DOHH2 (cell line): ENCODE measurements around the gene DYNC1I1.

Experiments used
- H3F3A ChIP-seq: fragments of 200-600 bp; sonication (generic), shearing (Covaris generic); 2 replicates; pipeline ENCODE4 v1.6.0; 2016; ENCODE audit warnings: antibody characterized with exemption, mild to moderate bottlenecking; ENCODE audit not compliant: control insufficient read depth, insufficient read depth
- H3K27ac ChIP-seq: fragments of 200-600 bp; sonication (generic); 2 replicates; pipeline ENCODE4 v1.5.1; 2014; ENCODE audit warnings: low read depth, mild to moderate bottlenecking, low read length, moderate library complexity
- H3K27me3 ChIP-seq: fragments of 200-600 bp; sonication (generic); 2 replicates; pipeline ENCODE4 v1.6.1; 2014; ENCODE audit warnings: mild to moderate bottlenecking, low read length, mixed read lengths; ENCODE audit not compliant: control insufficient read depth
- H3K36me3 ChIP-seq: fragments of 200-600 bp; sonication (generic); 2 replicates; pipeline ENCODE4 v1.6.1; 2014; ENCODE audit warnings: mild to moderate bottlenecking, low read length, moderate library complexity, mixed read lengths; ENCODE audit not compliant: control insufficient read depth
- H3K4me1 ChIP-seq: fragments of 200-600 bp; sonication (generic); 2 replicates; pipeline ENCODE4 v1.6.1; 2014; ENCODE audit warnings: mild to moderate bottlenecking, low read length, mixed read lengths; ENCODE audit not compliant: control insufficient read depth
- H3K4me2 ChIP-seq: fragments of 200-600 bp; sonication (generic); 2 replicates; pipeline ENCODE4 v1.6.0; 2014; ENCODE audit warnings: mild to moderate bottlenecking, low read length, moderate library complexity
- H3K4me3 ChIP-seq: fragments of 200-600 bp; sonication (generic); 2 replicates; pipeline ENCODE4 v1.5.1; 2014; ENCODE audit warnings: mild to moderate bottlenecking, low read length, mixed read lengths
- H3K79me2 ChIP-seq: fragments of 200-600 bp; sonication (generic); 2 replicates; pipeline ENCODE4 v1.6.1; 2014; ENCODE audit warnings: mild to moderate bottlenecking, low read length, mixed read lengths; ENCODE audit not compliant: control insufficient read depth
- H3K9me2 ChIP-seq: fragments of 200-600 bp; sonication (generic); replicated peaks from 2 replicates; pipeline ENCODE4 v1.6.1; 2014; ENCODE audit warnings: mild to moderate bottlenecking, low read length, mixed read lengths; ENCODE audit not compliant: control insufficient read depth
- H3K9me3 ChIP-seq: fragments of 200-600 bp; sonication (generic); 2 replicates; pipeline ENCODE4 v1.6.1; 2014; ENCODE audit warnings: antibody characterized with exemption, low read length, mixed read lengths; ENCODE audit not compliant: control insufficient read depth, insufficient read depth
- H4K20me1 ChIP-seq: fragments of 200-600 bp; sonication (generic); 2 replicates; pipeline ENCODE4 v1.6.0; 2014; ENCODE audit warnings: low read depth, mild to moderate bottlenecking, antibody characterized with exemption, low read length, moderate library complexity; ENCODE audit not compliant: control insufficient read depth, insufficient read depth
- EZH2phosphoT487 ChIP-seq: fragments of 200-600 bp; sonication (generic); IDR thresholded peaks from 2 replicates; pipeline ENCODE4 v1.6.1; 2017; ENCODE audit warnings: borderline replicate concordance, mild to moderate bottlenecking, antibody characterized with exemption, low read length, moderate library complexity, mixed read lengths
- TF ChIP-seq, protein P1 (sequence below): fragments of 200-600 bp; sonication (generic); IDR thresholded peaks from one replicate; pipeline ENCODE4 v1.5.1; 2014; ENCODE audit warnings: antibody characterized with exemption, mild to moderate bottlenecking, low read depth, low read length; ENCODE audit not compliant: poor library complexity, severe bottlenecking

DYNC1I1 gene

DNA sequence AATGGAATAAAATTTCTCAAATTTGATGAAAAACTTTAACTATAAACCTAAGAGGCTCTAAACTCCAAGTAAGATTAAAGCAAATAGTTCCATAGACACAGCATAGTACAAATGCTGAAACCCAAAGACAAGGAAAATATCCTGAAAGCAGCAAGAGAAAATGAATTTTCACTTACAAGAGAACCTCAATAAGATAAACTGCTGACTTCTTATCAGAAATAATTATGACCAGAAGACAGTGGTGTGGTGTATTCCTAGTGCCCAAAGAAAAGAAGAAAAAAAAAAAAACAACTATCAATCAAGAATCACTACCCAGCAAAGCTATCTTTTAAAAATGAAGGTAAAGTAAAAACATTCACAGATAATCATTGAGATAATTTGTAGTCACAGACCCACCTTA is 106.3 kb downstream of the DYNC1I1 start:
- H3K9me2 ChIP-seq: no peaks in the 10 kb centered on the region
- H3K4me2 ChIP-seq: no peak overlapping the region
- no peaks in the 10 kb centered on the region for H3K27me3 ChIP-seq
- no peaks in the 10 kb centered on the region for H3K36me3 ChIP-seq
- no peak overlapping the region for H3K27ac ChIP-seq
- TF ChIP-seq EZH2phosphoT487: no peak
- TF ChIP-seq, protein P1, sequence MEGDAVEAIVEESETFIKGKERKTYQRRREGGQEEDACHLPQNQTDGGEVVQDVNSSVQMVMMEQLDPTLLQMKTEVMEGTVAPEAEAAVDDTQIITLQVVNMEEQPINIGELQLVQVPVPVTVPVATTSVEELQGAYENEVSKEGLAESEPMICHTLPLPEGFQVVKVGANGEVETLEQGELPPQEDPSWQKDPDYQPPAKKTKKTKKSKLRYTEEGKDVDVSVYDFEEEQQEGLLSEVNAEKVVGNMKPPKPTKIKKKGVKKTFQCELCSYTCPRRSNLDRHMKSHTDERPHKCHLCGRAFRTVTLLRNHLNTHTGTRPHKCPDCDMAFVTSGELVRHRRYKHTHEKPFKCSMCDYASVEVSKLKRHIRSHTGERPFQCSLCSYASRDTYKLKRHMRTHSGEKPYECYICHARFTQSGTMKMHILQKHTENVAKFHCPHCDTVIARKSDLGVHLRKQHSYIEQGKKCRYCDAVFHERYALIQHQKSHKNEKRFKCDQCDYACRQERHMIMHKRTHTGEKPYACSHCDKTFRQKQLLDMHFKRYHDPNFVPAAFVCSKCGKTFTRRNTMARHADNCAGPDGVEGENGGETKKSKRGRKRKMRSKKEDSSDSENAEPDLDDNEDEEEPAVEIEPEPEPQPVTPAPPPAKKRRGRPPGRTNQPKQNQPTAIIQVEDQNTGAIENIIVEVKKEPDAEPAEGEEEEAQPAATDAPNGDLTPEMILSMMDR: no peak
- no peaks in the 10 kb centered on the region for H3F3A ChIP-seq
- no peaks in the 10 kb centered on the region for H3K9me3 ChIP-seq
- no peaks in the 10 kb centered on the region for H4K20me1 ChIP-seq
- no peak overlapping the region for H3K4me3 ChIP-seq
- H3K4me1 ChIP-seq: no peaks in the 10 kb centered on the region
- no peaks in the 10 kb centered on the region for H3K79me2 ChIP-seq

DNA sequence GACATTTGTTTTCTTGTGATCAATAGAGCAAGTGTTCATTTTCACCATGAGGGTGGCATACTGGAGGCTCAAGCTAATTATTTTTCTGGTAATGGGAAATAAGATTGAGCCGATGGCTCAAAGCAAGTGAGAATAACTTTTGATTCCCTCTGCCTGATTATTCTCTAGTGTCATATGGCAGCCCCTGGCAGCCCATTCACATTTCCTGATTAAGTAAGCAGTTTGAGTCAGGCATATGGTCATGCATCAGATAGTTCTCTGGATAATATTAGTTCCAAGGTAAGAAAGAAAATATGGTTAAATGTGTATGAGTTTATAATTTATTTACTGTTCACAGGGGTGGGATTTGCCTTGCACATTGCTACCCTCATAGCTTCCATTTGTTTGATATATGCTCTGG is 109.2 kb downstream of the DYNC1I1 start:
- H3K4me2 ChIP-seq: no peak overlapping the region
- no peak overlapping the region for H3K27ac ChIP-seq
- H4K20me1 ChIP-seq: no peaks in the 10 kb centered on the region
- H3K4me3 ChIP-seq: no peak overlapping the region
- H3K9me2 ChIP-seq: no peaks in the 10 kb centered on the region
- no peaks in the 10 kb centered on the region for H3F3A ChIP-seq
- no peak for TF ChIP-seq EZH2phosphoT487
- TF ChIP-seq, protein P1: no peak
- H3K27me3 ChIP-seq: no peaks in the 10 kb centered on the region
- H3K4me1 ChIP-seq: no peaks in the 10 kb centered on the region
- no peaks in the 10 kb centered on the region for H3K36me3 ChIP-seq
- H3K79me2 ChIP-seq: no peaks in the 10 kb centered on the region
- no peaks in the 10 kb centered on the region for H3K9me3 ChIP-seq

DNA sequence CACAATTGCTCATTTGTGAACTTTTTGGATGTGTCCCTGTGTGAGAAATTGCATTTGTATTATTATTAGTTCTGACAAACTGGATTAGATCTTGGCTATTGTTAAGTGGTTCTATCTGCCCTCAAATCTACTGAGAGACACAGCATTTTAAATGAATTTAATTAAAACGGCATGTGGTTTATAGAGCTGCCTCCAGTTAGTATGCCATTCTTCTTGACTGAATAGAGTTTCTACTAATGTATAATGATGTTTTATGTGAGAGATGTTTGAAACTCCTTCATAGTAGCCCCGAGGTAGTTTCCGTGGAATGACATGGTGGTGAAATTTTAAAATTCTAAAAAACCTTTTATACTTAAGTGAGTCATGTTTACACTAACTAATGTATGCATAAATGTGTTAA is 110.9 kb downstream of the DYNC1I1 start:
- H3K9me2 ChIP-seq: no peaks in the 10 kb centered on the region
- H3K4me1 ChIP-seq: no peaks in the 10 kb centered on the region

More for the DNA sequence above, 110.9 kb downstream of the DYNC1I1 start:
- Histone ChIP-seq H3K9me3 (no peaks in the 10 kb centered on the region), H3K4me2 (no peak overlapping the region), H3K27me3 (no peaks in the 10 kb centered on the region), H3K79me2 (no peaks in the 10 kb centered on the region), H4K20me1 (no peaks in the 10 kb centered on the region), H3K4me3 (no peak overlapping the region), H3K36me3 (no peaks in the 10 kb centered on the region), H3F3A (no peaks in the 10 kb centered on the region), H3K27ac (no peak overlapping the region)
- TF ChIP-seq, protein P1: no peak
- TF ChIP-seq EZH2phosphoT487: no peak
